Endothelial cell of umbilical vein (primary cell): ENCODE results near the gene TMEM37. TPM values are rescaled to one million over a fixed set of nuclear protein-coding genes. Genes with fewer than 3 reads are reported as not detected.

Experiments used
- BruUV-seq: library from RNA; stranded (reverse); fragments of 400-500 nt; replicated peaks from 2 replicates; lab custom pipeline; 2021; lab: Mats Ljungman, UMichigan
- CTCF ChIA-PET: fragments of 300-600, 350-600 bp; sonication (Branson Sonifier 250); formaldehyde crosslinking; loops from one replicate; lab custom pipeline; 2021; ENCODE audit warnings: antibody characterized with exemption, inconsistent platforms; lab: Charles Lee
- POLR2A ChIA-PET: fragments of 300-600, 350-600 bp; sonication (Branson Sonifier 250); formaldehyde crosslinking; loops from one replicate; lab custom pipeline; 2021; ENCODE audit warnings: antibody characterized with exemption, inconsistent platforms; lab: Charles Lee
- DNase-seq: peaks from one replicate; pipeline ENCODE4 v3.0.0-alpha.2; 2011; ENCODE audit warnings: low read depth, low spot score
- FAIRE-seq: peaks from 2 replicates; lab custom pipeline; 2011; peaks lifted over from hg19 to GRCh38; lab: Jason Lieb, UNC
- H2AFZ ChIP-seq: 2 replicates; pipeline ENCODE4 v1.6.0; 2012; ENCODE audit warnings: low read depth, low read length, control low read depth, inconsistent platforms
- H3K27ac ChIP-seq: 2 replicates; pipeline ENCODE4 v1.5.1; 2011; ENCODE audit warnings: low read depth, mild to moderate bottlenecking, control low read depth, low read length, moderate library complexity; ENCODE audit not compliant: insufficient read depth
- H3K27me3 ChIP-seq, 2 experiments: 2 replicates each; pipeline versions ENCODE4 v1.6.0 to v1.6.1; 2011; ENCODE audit warnings: low read length in 2 of 2, mixed read lengths in 1 of 2; ENCODE audit not compliant: control insufficient read depth in 2 of 2, insufficient read depth in 2 of 2
- H3K36me3 ChIP-seq, 2 experiments: 2 replicates in 1 of 2; 3 replicates in 1 of 2; pipeline ENCODE4 v1.5.1; 2011; ENCODE audit warnings: low read length in 2 of 2, mild to moderate bottlenecking in 1 of 2, moderate library complexity in 1 of 2; ENCODE audit not compliant: control insufficient read depth in 2 of 2, insufficient read depth in 2 of 2; ENCODE audit errors: extremely low read depth in 1 of 2
- H3K4me1 ChIP-seq: 3 replicates; pipeline ENCODE4 v1.5.1; 2011; ENCODE audit warnings: mild to moderate bottlenecking, low read length; ENCODE audit not compliant: control insufficient read depth, insufficient read depth; ENCODE audit errors: extremely low read depth
- H3K4me2 ChIP-seq: 2 replicates; pipeline ENCODE4 v1.6.1; 2011; ENCODE audit warnings: low read length, control low read depth, mixed read lengths; ENCODE audit not compliant: insufficient read depth
- H3K4me3 ChIP-seq, 3 experiments: fragments of 200-600 bp in 1 of 3; sonication (generic), shearing (Covaris generic) in 1 of 3; replicated peaks in 1 of 3; 2 replicates each; pipeline ENCODE4 v1.5.1; 2011 to 2016; ENCODE audit warnings: control low read depth in 3 of 3, low read length in 3 of 3, mild to moderate bottlenecking in 2 of 3, inconsistent platforms in 1 of 3, low read depth in 1 of 3, moderate library complexity in 1 of 3; ENCODE audit not compliant: insufficient read depth in 1 of 3
- H3K79me2 ChIP-seq: 2 replicates; pipeline ENCODE4 v1.6.0; 2012; ENCODE audit warnings: low read length, inconsistent platforms; ENCODE audit not compliant: control insufficient read depth, insufficient read depth
- H3K9ac ChIP-seq: replicated peaks from 2 replicates; pipeline ENCODE3; 2011; ENCODE audit warnings: low read length, control low read depth; ENCODE audit not compliant: insufficient read depth; ENCODE audit errors: extremely low read depth
- H3K9me1 ChIP-seq: replicated peaks from 3 replicates; pipeline ENCODE4 v1.6.0; 2011; ENCODE audit warnings: mild to moderate bottlenecking, low read length; ENCODE audit not compliant: control insufficient read depth, insufficient read depth; ENCODE audit errors: extremely low read depth
- H3K9me3 ChIP-seq: replicated peaks from 2 replicates; pipeline ENCODE4 v1.5.1; 2012; ENCODE audit warnings: low read length, inconsistent platforms; ENCODE audit not compliant: control insufficient read depth, insufficient read depth
- H4K20me1 ChIP-seq: replicated peaks from 2 replicates; pipeline ENCODE3; 2011; ENCODE audit warnings: mild to moderate bottlenecking, low read length; ENCODE audit not compliant: control insufficient read depth, insufficient read depth; ENCODE audit errors: extremely low read depth
- CTCF ChIP-seq, 2 donors: IDR thresholded peaks; 1 replicate in 1 of 2; 2 replicates in 1 of 2; pipeline ENCODE4 v1.5.1; 2011; ENCODE audit warnings: low read length in 2 of 2, mild to moderate bottlenecking in 2 of 2, moderate library complexity in 2 of 2, control low read depth in 1 of 2, inconsistent platforms in 1 of 2, low read depth in 1 of 2; ENCODE audit not compliant: insufficient read depth in 1 of 2; ENCODE audit errors: extremely low read depth in 1 of 2
- EZH2 ChIP-seq: IDR thresholded peaks from 2 replicates; pipeline ENCODE4 v1.6.1; 2012; ENCODE audit warnings: borderline replicate concordance, low read depth, mild to moderate bottlenecking, moderate library complexity, low read length, inconsistent platforms; ENCODE audit not compliant: severe bottlenecking
- FOS ChIP-seq: IDR thresholded peaks from 2 replicates; pipeline ENCODE4 v1.6.1; 2011; ENCODE audit warnings: mild to moderate bottlenecking, low read length, moderate library complexity, borderline replicate concordance; ENCODE audit not compliant: insufficient read depth
- GATA2 ChIP-seq: IDR thresholded peaks from 2 replicates; pipeline ENCODE4 v1.7.0; 2011; ENCODE audit warnings: low read depth, mild to moderate bottlenecking, moderate library complexity, mixed read lengths, low read length; ENCODE audit not compliant: insufficient read length, insufficient read depth
- JUN ChIP-seq: IDR thresholded peaks from 2 replicates; pipeline ENCODE4 v1.6.1; 2011; ENCODE audit warnings: borderline replicate concordance, low read depth; ENCODE audit not compliant: insufficient read length, insufficient read depth
- MAX ChIP-seq: IDR thresholded peaks from 2 replicates; pipeline ENCODE4 v1.6.1; 2011; ENCODE audit not compliant: insufficient read depth, insufficient read length
- MYC ChIP-seq: IDR thresholded peaks from one replicate; pipeline ENCODE4 v1.6.1; 2011; ENCODE audit warnings: mild to moderate bottlenecking, low read depth, low read length
- POLR2A ChIP-seq: IDR thresholded peaks from 2 replicates; pipeline ENCODE4 v1.6.1; 2012; ENCODE audit warnings: low read depth, mild to moderate bottlenecking, control low read depth, low read length
- POLR2AphosphoS5 ChIP-seq: IDR thresholded peaks from 2 replicates; pipeline ENCODE4 v1.6.1; 2012; ENCODE audit warnings: low read depth, mild to moderate bottlenecking, control low read depth, low read length, moderate library complexity; ENCODE audit not compliant: insufficient read depth
- dilution Hi-C: fragments of 300-500 bp; cut with MboI; formaldehyde crosslinking; loops from one replicate; pipeline ENCODE4 v1.15.0; 2019; ENCODE audit warnings: low sequenced_read_pairs; ENCODE audit not compliant: extremely low pct_ligation_motif_present
- intact Hi-C: fragments of 100-400 bp; cut with micrococcal nuclease; formaldehyde crosslinking; loops from one replicate; pipeline ENCODE4 v1.10.0; 2022
- polyA plus RNA-seq, 4 experiments: library from polyadenylated mRNA; depleted of rRNA in 3 of 4; stranded (reverse) in 3 of 4; unstranded in 1 of 4; fragments of >200 nt; gene quantifications; 2 replicates each; pipeline versions ENCODE4 v1.2.1 to v1.2.3, GENCODE V29; 2011 to 2012; ENCODE audit warnings: missing spikeins in 1 of 4
- total RNA-seq: library from RNA; stranded (reverse); gene quantifications from 2 replicates; pipeline ENCODE4 v1.2.3, GENCODE V29; 2021

The TMEM37 gene
- total and polyA plus RNA-seq, 2 donors (not counting 3 experiments of a cell fraction or from before 2014, with no cell fraction given): 3.5 to 16.2 TPM

- Histone ChIP-seq H3K9ac (no peak overlapping the region), H4K20me1 (no peaks in the 10 kb centered on the region), H3K27me3 (peaks cover 3% of the 10 kb centered on the region in 2 experiments), H2AFZ (no peak overlapping the region), H3K27ac (no peak overlapping the region), H3K79me2 (no peaks in the 10 kb centered on the region), H3K4me2 (no peak overlapping the region), H3K4me3 (no peak overlapping the region), H3K36me3 (no peaks in the 10 kb centered on the region), H3K4me1 (no peaks in the 10 kb centered on the region), H3K9me1 (no peaks in the 10 kb centered on the region), H3K9me3 (no peaks in the 10 kb centered on the region)
- no peak for TF ChIP-seq POLR2AphosphoS5
- TF ChIP-seq EZH2: no peak
- TF ChIP-seq MAX: no peak
- no peak for TF ChIP-seq FOS
- TF ChIP-seq MYC: no peak
- TF ChIP-seq GATA2: no peak
- TF ChIP-seq CTCF (IDR thresholded peaks at IDR 0.05; ENCODE audit: extremely low read depth in 1 of 2, insufficient read depth in 1 of 2, low read depth in 1 of 2, low read length in 2 of 2): no peak
- no peak for TF ChIP-seq POLR2A
- TF ChIP-seq JUN: no peak
- no TSS peak for BruUV-seq
- POLR2A ChIA-PET: no interaction called here
- intact Hi-C loops (no loop called here), dilution Hi-C loops (no loop called here)
- DNase-seq (no peak), FAIRE-seq (no peak)
- CTCF ChIA-PET: interaction anchor here (1.6 kb wide), 1 partner anchor 8 kb away, joined by 8 read pairs; no protein-coding TSS in a partner anchor
Measured at GRCh38 chr2:119468154-119468955, 36.7 kb downstream of the TMEM37 start.
